ENCODE data around the gene USP40.

- TF ChIP-seq, protein P1, sequence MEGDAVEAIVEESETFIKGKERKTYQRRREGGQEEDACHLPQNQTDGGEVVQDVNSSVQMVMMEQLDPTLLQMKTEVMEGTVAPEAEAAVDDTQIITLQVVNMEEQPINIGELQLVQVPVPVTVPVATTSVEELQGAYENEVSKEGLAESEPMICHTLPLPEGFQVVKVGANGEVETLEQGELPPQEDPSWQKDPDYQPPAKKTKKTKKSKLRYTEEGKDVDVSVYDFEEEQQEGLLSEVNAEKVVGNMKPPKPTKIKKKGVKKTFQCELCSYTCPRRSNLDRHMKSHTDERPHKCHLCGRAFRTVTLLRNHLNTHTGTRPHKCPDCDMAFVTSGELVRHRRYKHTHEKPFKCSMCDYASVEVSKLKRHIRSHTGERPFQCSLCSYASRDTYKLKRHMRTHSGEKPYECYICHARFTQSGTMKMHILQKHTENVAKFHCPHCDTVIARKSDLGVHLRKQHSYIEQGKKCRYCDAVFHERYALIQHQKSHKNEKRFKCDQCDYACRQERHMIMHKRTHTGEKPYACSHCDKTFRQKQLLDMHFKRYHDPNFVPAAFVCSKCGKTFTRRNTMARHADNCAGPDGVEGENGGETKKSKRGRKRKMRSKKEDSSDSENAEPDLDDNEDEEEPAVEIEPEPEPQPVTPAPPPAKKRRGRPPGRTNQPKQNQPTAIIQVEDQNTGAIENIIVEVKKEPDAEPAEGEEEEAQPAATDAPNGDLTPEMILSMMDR (IDR thresholded peaks at IDR 0.05) = no peak
- TF ChIP-seq POLR2A (IDR thresholded peaks at IDR 0.05) = no peak
Observed at GRCh38 chr2:233457356-233457755, 109.2 kb downstream of the USP40 start.
